ENCODE results near the gene GPR155. TPM values are rescaled to one million over a fixed set of nuclear protein-coding genes. Genes with fewer than 3 reads are reported as not detected.
"Not testable (repeated sequence)": the region's sequence is repeated elsewhere in the genome, so short reads cannot be mapped to it uniquely, and the experiment has no call there.

Gene GPR155
- total RNA-seq, 2 donors from 2014 or later = 2.3 to 4.1 TPM

GRCh38 chr2:174449033-174449432 lies 37.8 kb downstream of the GPR155 start:
- ATAC-seq (no peak), DNase-seq (no peak)
- intact Hi-C loops (cut with DNase I, micrococcal nuclease) = no loop called here

GRCh38 chr2:174446531-174446930 lies 40.3 kb downstream of the GPR155 start:
- ATAC-seq (no peak), DNase-seq (no peak)
- intact Hi-C loops (cut with DNase I, micrococcal nuclease) = no loop called here

GRCh38 chr2:174445248-174445647 lies 41.6 kb downstream of the GPR155 start:
- intact Hi-C loops (cut with DNase I, micrococcal nuclease) = no loop called here
- ATAC-seq (no peak), DNase-seq (no peak)

- intact Hi-C loops (cut with DNase I, micrococcal nuclease) = no loop called here
- ATAC-seq = no peak
- no peak for DNase-seq
Measured at GRCh38 chr2:174444761-174445160, 42.1 kb downstream of the GPR155 start.

GRCh38 chr2:174442546-174443510 lies 44.0 kb downstream of the GPR155 start:
- intact Hi-C loops (cut with DNase I, micrococcal nuclease) = no loop called here
- no peak for DNase-seq
- ATAC-seq = no peak

GRCh38 chr2:174439950-174440349 lies 46.9 kb downstream of the GPR155 start:
- DNase-seq = no peak
- ATAC-seq = no peak
- intact Hi-C loops (cut with DNase I, micrococcal nuclease) = no loop called here

- ATAC-seq = no peak
- intact Hi-C loops (cut with DNase I, micrococcal nuclease) = no loop called here
- DNase-seq = no peak
Measured at GRCh38 chr2:174439323-174439722, 47.5 kb downstream of the GPR155 start.

- no peak for DNase-seq
- ATAC-seq = no peak
- intact Hi-C loops (cut with DNase I, micrococcal nuclease) = no loop called here
Measured at GRCh38 chr2:174438146-174438886, 48.5 kb downstream of the GPR155 start.

GRCh38 chr2:174436351-174436750 lies 50.5 kb downstream of the GPR155 start:
- intact Hi-C loops (cut with DNase I, micrococcal nuclease) = no loop called here
- DNase-seq (no peak), ATAC-seq (no peak)

GRCh38 chr2:174431902-174432301 lies 54.9 kb downstream of the GPR155 start:
- no peak for DNase-seq
- intact Hi-C loops (cut with DNase I, micrococcal nuclease) = no loop called here
- ATAC-seq = no peak

GRCh38 chr2:174430066-174430465 lies 56.8 kb downstream of the GPR155 start:
- no peak for ATAC-seq
- intact Hi-C loops (cut with DNase I, micrococcal nuclease) = no loop called here

GRCh38 chr2:174428214-174428613 lies 58.6 kb downstream of the GPR155 start:
- intact Hi-C loops (cut with DNase I, micrococcal nuclease) = no loop called here
- no peak for DNase-seq
- no peak for ATAC-seq

More at GRCh38 chr2:174430066-174430465, 56.8 kb downstream of the GPR155 start:
- DNase-seq = no peak

- intact Hi-C loops (cut with DNase I, micrococcal nuclease) = no loop called here
- ATAC-seq (no peak), DNase-seq (no peak)
Measured at GRCh38 chr2:174412256-174412655, 74.6 kb downstream of the GPR155 start.

- DNase-seq; intact Hi-C loops (cut with DNase I, micrococcal nuclease): not testable (repeated sequence)
- peak; percentile 42 for ATAC-seq
Measured at GRCh38 chr2:174410039-174410438, 76.8 kb downstream of the GPR155 start.

GRCh38 chr2:174403628-174404027 lies 83.2 kb downstream of the GPR155 start:
- intact Hi-C loops (cut with DNase I, micrococcal nuclease) = no loop called here
- no peak for DNase-seq
- ATAC-seq = no peak

GRCh38 chr2:174400853-174401252 lies 86.0 kb downstream of the GPR155 start:
- DNase-seq = no peak
- intact Hi-C loops (cut with DNase I, micrococcal nuclease) = no loop called here
- ATAC-seq = no peak

GRCh38 chr2:174399171-174399570 lies 87.7 kb downstream of the GPR155 start:
- intact Hi-C loops (cut with DNase I, micrococcal nuclease) = no loop called here
- DNase-seq (no peak), ATAC-seq (no peak)

- intact Hi-C loops (cut with DNase I, micrococcal nuclease) = no loop called here
- no peak for DNase-seq
- ATAC-seq = no peak
Measured at GRCh38 chr2:174397773-174398172, 89.1 kb downstream of the GPR155 start.

- DNase-seq (peak in 1 of 2 donors; percentile 17), ATAC-seq (peak; percentile 48)
- intact Hi-C loops (cut with DNase I, micrococcal nuclease) = no loop called here
Measured at GRCh38 chr2:174395969-174396630, 90.7 kb downstream of the GPR155 start.

All from left colon (tissue), 2 donors.